GM19193 (cell line): ENCODE results near the gene CEACAM16.

ENCODE experiments used
- POLR2A ChIP-seq: IDR thresholded peaks from 4 replicates; pipeline ENCODE4 v1.6.1; 2011; ENCODE audit not compliant: insufficient read depth, insufficient read length; ENCODE audit errors: extremely low read depth

CEACAM16 gene

DNA sequence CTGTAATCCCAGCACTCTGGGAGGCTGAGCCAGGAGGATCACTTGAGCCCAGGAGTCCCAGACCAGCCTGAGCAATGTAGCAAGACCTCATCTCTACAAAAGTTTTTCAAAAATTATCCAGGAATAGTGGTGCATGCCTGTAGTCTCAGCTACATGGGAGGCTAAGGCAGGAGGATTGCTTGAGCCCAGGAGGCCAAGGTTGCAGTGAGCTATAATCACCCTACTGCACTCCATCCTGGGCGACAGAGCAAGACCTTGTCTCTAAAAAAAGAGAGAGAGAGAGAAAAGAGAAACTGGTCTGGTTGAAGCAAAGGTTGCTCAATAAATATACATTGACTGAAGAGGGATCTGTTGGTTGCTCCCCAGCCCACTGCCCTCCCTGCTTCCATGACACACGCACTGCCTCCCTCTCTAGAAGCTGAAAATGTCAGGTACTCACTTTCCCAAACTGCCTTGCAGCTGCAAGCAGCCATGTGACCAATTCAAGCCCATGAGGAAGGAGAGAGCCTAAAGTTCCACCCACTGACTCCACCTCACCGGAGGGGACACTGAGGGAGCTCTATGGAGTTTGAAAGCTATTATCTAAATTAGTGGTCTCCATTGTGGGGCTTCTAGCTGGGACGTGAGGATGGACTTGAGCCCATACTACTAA lies 14.0 kb downstream of the CEACAM16 start:
- no peak for TF ChIP-seq POLR2A

DNA sequence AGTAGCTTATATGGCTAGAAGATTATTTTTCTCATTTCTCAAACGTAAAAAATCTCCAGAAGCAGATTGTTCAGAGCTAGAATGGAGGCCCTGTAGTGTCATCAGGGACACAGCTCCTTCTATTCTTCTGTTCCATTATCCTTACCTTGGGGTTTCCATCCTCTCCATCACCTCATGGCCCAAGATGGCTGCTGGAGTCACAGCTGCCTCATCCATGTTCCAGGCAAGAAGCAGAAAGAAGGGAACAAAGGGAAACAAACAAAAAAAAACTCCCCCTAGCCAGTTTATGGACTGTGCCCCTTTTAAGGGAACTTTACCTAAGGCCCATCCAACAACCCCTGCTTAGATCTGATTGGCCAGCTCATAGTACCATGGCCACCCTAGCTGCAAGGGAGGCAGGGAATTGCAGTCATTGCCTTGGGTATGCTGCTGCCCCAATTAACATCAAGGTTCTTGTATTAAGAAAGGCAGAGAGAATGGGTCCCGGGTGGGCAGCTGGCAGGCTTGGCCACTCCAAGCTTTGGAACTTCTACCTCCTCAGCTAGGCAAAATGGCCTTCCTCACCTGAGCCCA lies 15.7 kb downstream of the CEACAM16 start:
- no peak for TF ChIP-seq POLR2A

- TF ChIP-seq POLR2A = no peak
Observed at GRCh38 chr19:44717603-44718002, 18.7 kb downstream of the CEACAM16 start.

DNA sequence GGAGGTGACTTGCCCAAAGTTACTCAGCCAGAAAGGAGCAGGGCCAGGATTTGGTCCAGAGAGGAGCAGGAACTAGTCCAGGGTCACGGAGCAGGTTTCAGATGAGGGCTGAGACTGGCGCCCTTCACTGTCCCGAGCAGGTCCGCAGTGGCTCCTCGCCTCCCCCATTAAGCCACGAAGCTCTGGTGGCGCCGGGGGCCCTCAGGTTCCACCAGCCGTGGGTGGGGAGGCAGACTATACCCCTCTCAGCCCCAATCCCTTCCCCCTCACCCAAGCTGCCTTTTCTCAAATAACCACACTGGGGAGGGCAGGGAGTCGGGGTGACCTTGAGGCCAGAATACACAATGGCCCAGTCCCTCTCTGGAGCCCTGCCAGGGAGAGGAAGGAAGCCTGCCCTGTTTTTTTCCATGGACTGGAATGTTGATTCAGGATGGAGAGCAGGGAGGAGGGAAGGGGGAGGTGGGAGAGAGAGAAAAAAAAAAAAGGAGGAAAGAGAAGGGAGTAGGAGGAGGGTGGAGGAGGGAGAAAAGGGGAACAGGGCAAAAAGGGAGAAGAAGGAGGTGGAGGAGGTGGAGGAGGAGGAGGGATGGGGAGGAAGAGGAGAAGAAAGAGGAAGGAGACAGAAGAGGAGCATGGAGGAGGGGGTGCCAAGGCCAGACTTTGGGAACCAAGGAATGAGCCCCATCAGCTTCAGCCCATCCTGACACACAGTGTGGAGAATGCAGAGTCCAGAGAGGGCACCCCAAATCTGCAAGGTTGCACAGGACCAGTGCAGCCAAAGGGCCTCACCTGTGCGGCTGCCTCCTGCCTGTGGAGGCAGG lies 19.7 kb downstream of the CEACAM16 start:
- TF ChIP-seq POLR2A = no peak

DNA sequence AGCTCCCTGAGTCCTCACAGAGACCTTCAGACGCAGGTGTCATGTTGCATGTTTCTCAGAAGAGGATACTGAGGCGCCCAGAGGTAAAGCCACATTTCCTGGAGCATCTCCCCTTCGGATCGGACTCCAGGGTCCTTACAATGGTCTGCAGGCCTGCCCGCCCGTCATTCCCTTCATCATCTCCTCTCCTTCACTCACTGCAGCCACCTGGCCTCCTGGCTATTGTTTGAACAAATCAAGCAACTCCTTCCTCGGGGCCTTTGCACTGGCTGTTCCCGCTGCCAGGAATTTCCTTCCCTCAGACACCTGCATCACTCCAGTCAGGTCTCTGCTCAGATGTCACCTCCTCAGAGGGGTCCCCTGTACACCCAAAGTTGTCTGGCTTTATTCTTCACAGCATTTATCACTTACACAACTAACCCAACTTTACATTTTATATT lies 20.3 kb downstream of the CEACAM16 start:
- TF ChIP-seq POLR2A = no peak

GRCh38 chr19:44720945-44721344 lies 22.0 kb downstream of the CEACAM16 start:
- TF ChIP-seq POLR2A = no peak

- no peak for TF ChIP-seq POLR2A
Observed at GRCh38 chr19:44722131-44723121, 23.5 kb downstream of the CEACAM16 start.

GRCh38 chr19:44723299-44723951 lies 24.5 kb downstream of the CEACAM16 start:
- TF ChIP-seq POLR2A = no peak

DNA sequence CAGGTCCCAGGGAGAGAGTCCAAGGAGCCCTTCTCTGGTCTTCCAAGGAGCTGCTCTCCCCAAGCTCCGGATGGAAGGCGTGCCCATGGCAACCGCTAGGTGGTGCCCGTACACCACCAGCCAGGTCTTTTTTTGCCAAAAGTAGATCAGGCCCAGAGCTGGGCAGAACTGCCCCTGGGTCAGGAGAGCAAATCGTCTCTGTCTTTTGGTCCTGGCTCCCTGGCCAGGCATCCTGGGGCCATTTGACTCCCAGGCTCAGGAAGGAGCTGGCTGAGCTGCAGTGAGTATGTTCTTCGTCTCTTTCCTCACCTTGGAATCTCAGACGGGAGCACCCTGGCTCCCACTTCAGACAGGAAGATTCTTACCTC lies 25.0 kb downstream of the CEACAM16 start:
- no peak for TF ChIP-seq POLR2A

DNA sequence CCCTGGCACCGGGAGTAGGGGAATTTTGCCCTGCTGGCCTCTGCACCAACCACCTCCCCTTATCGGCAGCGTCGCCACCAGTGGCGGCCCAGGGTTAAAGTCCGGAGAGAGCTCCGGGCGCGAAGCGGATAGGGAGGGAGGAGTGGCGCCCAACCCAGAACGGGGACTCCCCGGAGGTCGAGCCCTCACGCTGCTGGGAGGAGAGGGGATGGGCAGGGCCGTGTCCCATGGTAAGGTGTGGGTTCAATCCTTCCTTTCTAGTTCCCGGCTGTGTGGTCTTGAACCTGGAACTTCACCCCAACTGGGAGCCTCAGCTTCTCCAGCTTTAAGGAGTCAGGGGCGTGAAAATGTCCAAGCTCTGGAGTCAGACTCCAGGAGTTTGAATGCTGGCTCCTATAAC lies 26.3 kb downstream of the CEACAM16 start:
- no peak for TF ChIP-seq POLR2A

GRCh38 chr19:44725684-44726083 lies 26.7 kb downstream of the CEACAM16 start:
- TF ChIP-seq POLR2A = no peak

- no peak for TF ChIP-seq POLR2A
Observed at GRCh38 chr19:44726465-44726864, 27.5 kb downstream of the CEACAM16 start.

DNA sequence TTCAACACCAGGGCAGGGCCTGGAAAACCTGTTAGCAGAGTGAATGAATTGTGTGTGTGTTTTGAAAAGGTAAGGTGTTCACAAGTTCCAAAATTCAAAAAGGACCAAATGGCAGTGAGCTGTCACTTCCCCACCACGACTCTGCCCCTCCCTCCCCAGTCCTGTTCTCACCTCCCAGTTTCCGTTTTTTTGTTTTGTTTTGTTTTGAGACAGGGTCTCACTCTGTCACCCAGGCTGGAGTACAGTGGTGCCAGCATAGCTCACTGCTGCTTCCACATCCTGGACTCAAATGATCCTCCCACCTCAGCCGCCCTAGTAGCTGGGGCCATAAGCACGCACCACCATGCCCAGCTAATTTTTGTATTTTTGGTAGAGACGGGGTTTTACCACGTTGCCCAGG lies 29.2 kb downstream of the CEACAM16 start:
- TF ChIP-seq POLR2A = no peak

DNA sequence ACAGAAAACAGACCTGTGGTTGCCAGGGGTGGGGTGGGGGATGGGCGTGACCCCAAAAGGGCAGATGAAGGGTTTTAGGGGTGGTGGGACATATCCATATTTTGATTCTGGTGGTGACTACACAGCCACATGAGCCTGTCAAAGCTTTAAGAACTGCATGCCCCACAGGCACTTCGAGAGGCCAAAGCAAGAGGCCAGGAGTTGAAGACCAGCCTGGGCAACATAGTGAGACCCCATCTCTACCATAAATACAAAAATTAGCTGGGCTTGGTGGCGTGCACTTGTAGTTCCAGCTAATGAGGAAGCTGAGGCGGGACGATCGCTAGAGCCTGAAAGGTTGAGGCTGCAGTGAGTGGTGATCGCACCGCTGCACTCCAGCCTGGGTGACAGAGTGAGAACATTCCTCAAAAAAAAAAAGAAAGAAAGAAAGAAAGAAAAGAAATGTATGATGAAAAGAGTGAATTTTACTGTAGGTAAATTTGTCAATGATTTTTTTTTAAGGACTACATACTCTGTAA lies 30.6 kb downstream of the CEACAM16 start:
- no peak for TF ChIP-seq POLR2A
